NCI-H1417 treated with DMSO at 0.1 percent for 48 hours (cell line): ENCODE results near the gene SRRM3.
"Not testable (repeated sequence)": the region's sequence is repeated elsewhere in the genome, so short reads cannot be mapped to it uniquely, and the experiment has no call there.

Source experiments
- DNase-seq: peaks from one replicate; lab custom pipeline; 2025; lab: John Stamatoyannopoulos, UW

Gene SRRM3

GRCh38 chr7:76291351-76292212 is 89.9 kb downstream of the SRRM3 start:
- DNase-seq: no peak

GRCh38 chr7:76292213-76292573 is 90.5 kb downstream of the SRRM3 start:
- no peak for DNase-seq

DNA sequence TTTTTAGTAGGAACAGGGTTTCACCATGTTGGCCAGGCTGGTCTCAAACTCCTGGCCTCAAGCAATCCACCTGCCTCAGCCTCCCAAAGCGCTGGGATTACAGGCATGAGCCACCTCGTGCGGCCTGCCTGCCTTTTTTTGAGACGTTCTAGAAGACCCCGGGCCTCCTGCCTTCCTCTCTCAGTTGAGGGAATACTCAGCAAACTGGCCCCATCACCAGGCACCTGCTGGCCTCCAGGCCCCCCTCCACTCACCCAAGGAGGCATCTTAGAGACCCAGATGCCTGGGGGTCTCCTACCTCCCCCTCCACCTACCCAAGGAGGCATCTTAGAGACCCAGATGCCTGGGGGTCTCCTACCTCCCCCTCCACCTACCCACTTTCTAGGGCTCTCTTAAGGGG is 91.2 kb downstream of the SRRM3 start:
- not testable (repeated sequence) for DNase-seq

DNA sequence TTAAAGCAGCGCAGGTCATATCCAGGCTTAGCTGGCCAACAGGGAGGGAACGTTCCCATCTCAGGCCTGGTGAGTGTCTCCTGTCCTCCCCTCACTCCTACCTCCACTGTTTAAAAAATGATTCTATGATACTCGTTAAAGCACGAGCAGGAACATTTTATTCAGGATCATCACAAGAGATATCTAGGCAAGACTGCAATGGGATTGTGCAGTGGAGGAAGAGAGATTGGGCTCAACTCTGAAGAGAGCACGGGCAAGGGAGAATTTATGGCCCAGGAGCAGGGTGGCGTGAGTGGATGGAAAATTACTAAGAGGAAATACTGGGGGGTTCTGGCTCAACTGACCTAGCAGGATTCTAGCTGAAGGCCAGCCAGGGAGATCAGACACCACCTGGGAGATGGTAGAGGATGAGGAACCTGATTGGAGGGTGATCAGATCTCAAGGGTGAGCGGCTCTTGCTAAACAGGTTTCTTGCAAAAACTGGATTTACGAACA is 91.8 kb downstream of the SRRM3 start:
- no peak for DNase-seq

DNA sequence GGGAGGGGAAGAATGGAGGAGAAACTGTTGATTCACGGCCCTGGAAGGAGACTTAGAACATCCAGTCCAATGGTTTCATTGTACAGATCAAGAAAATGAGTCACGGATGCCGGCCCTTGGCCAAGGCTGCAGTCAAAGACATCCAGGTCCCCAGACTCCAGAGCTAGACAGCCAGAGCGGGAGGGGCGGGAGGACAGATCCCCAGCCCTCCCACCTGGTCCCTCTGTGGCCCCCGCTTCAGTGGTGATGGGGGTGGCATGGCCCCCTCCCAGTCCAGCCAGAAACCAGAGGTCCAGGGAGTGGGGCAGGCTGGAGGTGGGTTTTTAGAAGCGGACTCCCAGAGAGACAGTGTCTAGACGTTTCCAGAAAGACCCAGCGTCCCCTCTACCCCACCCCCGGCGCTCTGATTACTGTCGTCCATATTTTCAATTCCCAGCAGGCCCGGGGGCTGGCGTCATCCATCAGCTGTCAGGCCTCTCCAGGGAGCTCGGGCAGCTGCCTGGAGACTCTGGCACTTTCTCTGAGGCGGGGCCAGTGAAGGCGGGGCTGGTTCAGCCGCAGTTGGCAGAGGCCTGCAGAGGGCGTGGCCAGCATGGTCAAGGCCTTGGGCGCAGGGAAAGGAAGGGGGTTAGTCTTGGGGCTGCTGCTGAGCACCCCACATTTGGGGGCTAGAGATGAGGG is 92.8 kb downstream of the SRRM3 start:
- DNase-seq: peak; percentile 71

GRCh38 chr7:76296743-76297740 is 95.3 kb downstream of the SRRM3 start:
- no peak for DNase-seq

- no peak for DNase-seq
Observed at GRCh38 chr7:76300166-76300731, 98.6 kb downstream of the SRRM3 start.

DNA sequence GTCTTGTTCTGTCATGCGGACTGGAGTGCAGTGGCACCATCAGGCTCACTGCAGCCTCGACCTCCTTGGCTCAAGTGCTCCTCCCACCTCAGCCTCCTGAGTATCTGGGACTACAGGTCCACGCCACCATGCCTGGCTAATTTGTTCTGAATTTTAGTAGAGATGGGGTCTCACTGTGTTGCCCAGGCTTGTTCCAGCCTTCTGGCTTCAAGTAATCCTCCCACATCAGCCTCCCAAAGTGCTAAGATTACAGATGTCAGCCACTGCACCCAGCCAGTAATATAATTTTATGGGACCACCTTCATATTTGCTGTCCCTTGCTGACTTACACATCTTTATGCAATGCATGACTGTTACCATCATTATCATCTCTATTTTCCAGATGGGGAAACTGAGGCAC is 99.3 kb downstream of the SRRM3 start:
- no peak for DNase-seq

GRCh38 chr7:76302347-76303201 is 100.9 kb downstream of the SRRM3 start, which contains the start of gene HSPB1:
Gene HSPB1 (plus strand): TSS chr7:76302673. CDS start chr7:76302713, 40 bp downstream.
- DNase-seq: peak; percentile 57

GRCh38 chr7:76303202-76304147 is 101.8 kb downstream of the SRRM3 start:
- DNase-seq: peak; percentile 18

GRCh38 chr7:76304888-76305375 is 103.2 kb downstream of the SRRM3 start:
- DNase-seq: no peak

- DNase-seq: not testable (repeated sequence)
Observed at GRCh38 chr7:76308874-76309273, 107.2 kb downstream of the SRRM3 start.

- not testable (repeated sequence) for DNase-seq
Observed at GRCh38 chr7:76309341-76310101, 107.8 kb downstream of the SRRM3 start.

GRCh38 chr7:76310102-76310957 is 108.6 kb downstream of the SRRM3 start:
- DNase-seq: peak; percentile 37

DNA sequence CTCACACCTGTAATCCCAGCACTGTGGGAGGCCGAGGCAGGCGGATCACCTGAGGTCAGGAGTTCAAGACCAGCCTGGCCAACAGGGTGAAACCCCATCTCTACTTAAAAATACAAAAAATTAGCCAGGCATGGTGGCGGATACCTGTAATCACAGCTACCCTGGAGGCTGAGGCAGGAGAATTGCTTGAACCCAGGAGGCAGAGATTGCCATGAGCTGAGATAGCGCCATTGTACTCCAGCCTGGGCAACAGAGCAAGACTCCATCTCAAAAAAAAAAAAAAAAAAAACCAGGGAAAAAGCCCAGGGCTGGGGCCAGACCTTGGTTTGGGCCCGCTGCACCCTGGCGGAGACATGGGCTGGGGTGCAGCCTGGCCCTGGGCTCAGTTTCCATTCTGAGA is 110.1 kb downstream of the SRRM3 start:
- not testable (repeated sequence) for DNase-seq

- peak; percentile 52 for DNase-seq
Observed at GRCh38 chr7:76314042-76314721, 112.5 kb downstream of the SRRM3 start.

DNA sequence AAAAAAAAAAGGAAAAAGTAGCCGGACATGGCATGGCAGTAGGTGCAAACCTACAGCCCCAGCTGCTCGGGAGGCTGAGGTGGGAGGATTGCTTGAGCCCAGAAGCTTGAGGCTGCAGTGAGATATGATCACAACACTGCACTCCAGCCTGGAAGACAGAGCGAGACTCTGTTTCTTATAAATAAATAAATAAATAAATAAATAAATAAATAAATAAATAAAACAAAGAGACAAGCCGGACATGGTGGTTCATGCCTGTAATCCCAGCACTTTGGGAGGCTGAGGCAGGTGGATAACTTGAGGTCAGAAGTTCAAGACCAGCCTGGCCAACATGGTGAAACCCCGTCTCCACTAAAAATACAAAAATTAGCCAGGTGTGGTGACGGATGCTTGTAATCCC is 113.0 kb downstream of the SRRM3 start:
- DNase-seq: not testable (repeated sequence)
